Psoas muscle (tissue), 8 donors: ENCODE results near the gene PSMD2. TPM values are rescaled to one million over a fixed set of nuclear protein-coding genes. Genes with fewer than 3 reads are reported as not detected.

Experiments
- ATAC-seq, 4 donors: fragments of 200-7000 bp; cut with Tn5 transposase; one replicate each; pipeline ENCODE4 v1.9.1; 2020; ENCODE audit warnings: moderate library complexity in 3 of 4, mild to moderate bottlenecking in 2 of 4
- DNase-seq, 2 donors: peaks; one replicate each; pipeline ENCODE4 v3.0.0-alpha.2; 2020
- H3K27ac ChIP-seq: fragments of 200-600 bp; one replicate; pipeline ENCODE4 v1.8.0; 2022
- H3K27me3 ChIP-seq, 3 donors: fragments of 200-600 bp in 1 of 3; one replicate each; pipeline versions ENCODE4 v1.6.1 to v1.8.0; 2013 to 2022; ENCODE audit warnings: low read length in 2 of 3, mild to moderate bottlenecking in 2 of 3, moderate library complexity in 1 of 3; ENCODE audit not compliant: insufficient read depth in 3 of 3
- H3K36me3 ChIP-seq, 2 donors: fragments of 200-600 bp in 1 of 2; one replicate each; pipeline versions ENCODE4 v1.6.1 to v1.8.0; 2013 to 2022; ENCODE audit warnings: low read depth in 1 of 2, mild to moderate bottlenecking in 1 of 2, moderate library complexity in 1 of 2; ENCODE audit not compliant: insufficient read depth in 1 of 2
- H3K4me1 ChIP-seq: fragments of 200-600 bp; one replicate; pipeline ENCODE4 v1.8.0; 2022
- H3K4me3 ChIP-seq: fragments of 200-600 bp; one replicate; pipeline ENCODE4 v1.8.0; 2022; ENCODE audit warnings: mild to moderate bottlenecking
- H3K9me3 ChIP-seq: fragments of 200-600 bp; one replicate; pipeline ENCODE4 v1.8.0; 2022
- CTCF ChIP-seq: fragments of 200-600 bp; IDR thresholded peaks from one replicate; pipeline ENCODE4 v1.8.0; 2022; ENCODE audit warnings: antibody characterized with exemption
- WGBS, 3 donors: extraction: QIAGEN DNeasy Blood & Tissue Kit; methylation state at CpG; one replicate each; pipeline versions ENCODE4 v1.1.6 to v1.1.7; 2013; 5-methylcytosine and 5-hydroxymethylcytosine counted together
- intact Hi-C, 2 donors: fragments of 100-400 bp; cut with DNase I; formaldehyde crosslinking; loops; one replicate each; pipeline versions ENCODE4 v1.11.0 to v1.14.2; 2022
- polyA plus RNA-seq, 3 donors: library from polyadenylated mRNA; stranded (reverse); fragments of 200-250 nt; gene quantifications; one replicate each; pipeline ENCODE4 v1.2.3, GENCODE V29; 2013
- total RNA-seq, 4 donors: library from RNA; stranded (reverse); fragmentation: NEBNext Ultra II Directional in 2 of 4; extraction: Animal tissue kit (Norgen Biotek cat#: 25700) in 2 of 4; gene quantifications; one replicate each; pipeline versions ENCODE4 v1.2.1 to v1.2.4, GENCODE V29; 2021 to 2023
- donor health status: healthy with polysubstance abuse.
- donor health status: DM: no; HTN: no; CAD: no; lungs with moderate emphysema.
- donor health status: Bipolar disorder and iron deficiency.
- donor health status: healthy.
- donor health status: DM: yes; HTN: yes; CAD: no.
- donor health status: DM: no; HTN: no; CAD: no.
- donor health status: DM: no; HTN: no; CAD: no.
- donor health status: DM: yes; HTN: yes; CAD: no.

PSMD2 gene
- total and polyA plus RNA-seq, 7 donors, result 338 to 898 (median 430) TPM

DNA sequence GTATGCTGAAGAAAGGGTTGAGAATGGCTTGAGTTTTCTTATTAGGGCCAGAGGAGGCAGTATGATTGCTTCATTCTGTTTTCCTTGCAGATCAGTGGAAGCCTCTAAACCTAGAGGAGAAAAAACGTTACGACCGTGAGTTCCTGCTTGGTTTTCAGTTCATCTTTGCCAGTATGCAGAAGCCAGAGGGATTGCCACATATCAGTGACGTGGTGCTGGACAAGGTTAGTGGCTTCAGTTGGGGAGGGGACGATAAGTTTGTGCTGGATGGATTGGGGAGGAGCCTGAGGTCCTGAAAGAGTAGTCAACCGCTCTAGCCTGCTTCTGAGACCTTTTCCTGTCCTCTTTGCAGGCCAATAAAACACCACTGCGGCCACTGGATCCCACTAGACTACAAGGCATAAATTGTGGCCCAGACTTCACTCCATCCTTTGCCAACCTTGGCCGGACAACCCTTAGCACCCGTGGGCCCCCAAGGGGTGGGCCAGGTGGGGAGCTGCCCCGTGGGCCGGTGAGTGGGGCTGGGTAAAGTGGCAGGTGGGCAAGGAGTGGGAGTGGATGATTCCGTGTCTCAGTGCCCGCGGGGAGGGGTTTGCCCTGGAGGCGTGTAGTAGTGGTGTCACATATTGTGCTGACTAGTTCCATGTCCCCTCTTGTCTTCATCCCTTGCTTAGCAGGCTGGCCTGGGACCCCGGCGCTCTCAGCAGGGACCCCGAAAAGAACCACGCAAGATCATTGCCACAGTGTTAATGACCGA, 23.9 kb downstream of the PSMD2 start:
- TF ChIP-seq CTCF, result no peak
- Histone ChIP-seq H3K4me3 (peak overlapping the region; percentile 71), H3K27ac (peak overlapping the region; percentile 90), H3K36me3 (peaks cover 35 to 86% of the 10 kb centered on the region in 2 donors), H3K27me3 (no peaks in the 10 kb centered on the region), H3K9me3 (no peaks in the 10 kb centered on the region), H3K4me1 (peaks cover 58% of the 10 kb centered on the region)
- DNase-seq, result peak; percentile 77 to 86
- 61 to 80% (median 62%) methylated on average over 20 of the region's 20 CpGs for WGBS, 3 donors
- intact Hi-C loops, result no loop called here
- peak; percentile 46 to 72 (median 68) for ATAC-seq

GRCh38 chr3:184323696-184324095, 24.7 kb downstream of the PSMD2 start:
- H3K4me3 ChIP-seq, result peak overlapping the region; percentile 71
- peak; percentile 9 to 57 (median 38) for ATAC-seq
- DNase-seq, result peak; percentile 69 to 86
- WGBS, 3 donors, result 34 to 53% (median 43%) methylated on average over 8 of the region's 8 CpGs
- H3K9me3 ChIP-seq, result no peaks in the 10 kb centered on the region
- peaks cover 50% of the 10 kb centered on the region for H3K4me1 ChIP-seq
- peak overlapping the region; percentile 90 for H3K27ac ChIP-seq
- H3K27me3 ChIP-seq, result no peaks in the 10 kb centered on the region
- TF ChIP-seq CTCF, result no peak
- intact Hi-C loops, result loop anchor here in 1 of 2 donors (1.0 kb wide), 1 partner anchor 10 kb away; no protein-coding TSS in a partner anchor
- H3K36me3 ChIP-seq, result peaks cover 36 to 86% of the 10 kb centered on the region in 2 donors

GRCh38 chr3:184325269-184325668, 26.2 kb downstream of the PSMD2 start:
- H3K4me1 ChIP-seq, result peaks cover 40% of the 10 kb centered on the region
- DNase-seq, result no peak
- H3K36me3 ChIP-seq, result peaks cover 41 to 100% of the 10 kb centered on the region in 2 donors
- intact Hi-C loops, result no loop called here
- H3K27ac ChIP-seq, result no peak overlapping the region
- ATAC-seq, result no peak
- no peak for TF ChIP-seq CTCF
- WGBS, 3 donors, result 86 to 91% (median 88%) methylated on average over 13 of the region's 13 CpGs
- H3K9me3 ChIP-seq, result no peaks in the 10 kb centered on the region
- no peaks in the 10 kb centered on the region for H3K27me3 ChIP-seq
- no peak overlapping the region for H3K4me3 ChIP-seq

GRCh38 chr3:184325715-184326369, 26.8 kb downstream of the PSMD2 start:
- Histone ChIP-seq H3K4me3 (no peak overlapping the region), H3K4me1 (peaks cover 37% of the 10 kb centered on the region), H3K27ac (peak overlapping the region; percentile 46), H3K9me3 (no peaks in the 10 kb centered on the region), H3K36me3 (peaks cover 37 to 100% of the 10 kb centered on the region in 2 donors), H3K27me3 (no peaks in the 10 kb centered on the region)
- DNase-seq, result no peak
- ATAC-seq, result no peak
- no peak for TF ChIP-seq CTCF
- WGBS, 3 donors, result 76 to 83% (median 78%) methylated on average over 6 of the region's 6 CpGs
- intact Hi-C loops, result no loop called here
